GM19023 (cell line): ENCODE measurements around the gene MEIOB.

Source experiments
- ATAC-seq: cut with Tn5 transposase; IDR thresholded peaks from one replicate; pipeline ENCODE4 v1.9.1; 2021; ENCODE audit warnings: mild to moderate bottlenecking, moderate library complexity; ENCODE audit not compliant: unreplicated experiment

Gene MEIOB

DNA sequence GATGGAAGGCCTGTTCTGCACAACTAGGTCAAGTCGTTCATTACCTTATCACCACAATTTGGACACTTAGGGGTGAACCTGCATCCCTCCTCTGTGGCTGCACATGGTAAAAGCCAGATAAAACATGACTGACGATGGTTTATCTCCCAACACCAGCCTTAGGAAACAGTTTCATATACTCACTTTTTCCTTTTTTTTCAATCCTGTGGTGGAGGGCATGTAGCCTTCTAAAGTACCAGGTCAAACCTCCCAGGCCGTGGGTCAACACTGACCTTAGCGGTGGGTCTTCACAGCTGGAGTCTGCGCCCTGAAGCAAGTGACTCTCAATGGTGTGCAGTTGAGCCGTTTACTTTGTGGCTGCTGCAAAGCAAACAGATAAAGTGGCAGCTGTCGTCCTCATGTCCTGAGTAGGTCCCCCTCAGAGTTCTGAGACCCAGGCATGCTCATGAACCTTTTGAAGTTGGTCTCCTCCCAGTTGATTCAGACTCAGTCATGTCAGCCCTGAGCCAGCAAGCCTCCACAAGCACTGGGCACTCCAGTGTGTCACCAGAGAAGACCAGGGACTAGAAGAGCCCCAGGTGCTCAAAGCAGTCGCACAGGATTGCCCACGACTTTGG is 39.0 kb downstream of the MEIOB start:
- no peak for ATAC-seq

- ATAC-seq = no peak
These were observed 40.5 kb downstream of the MEIOB start for GRCh38 chr16:1831186-1832075.

- ATAC-seq = no peak
These were observed 41.8 kb downstream of the MEIOB start for GRCh38 chr16:1830213-1830612.

- no peak for ATAC-seq
These were observed 43.1 kb downstream of the MEIOB start for GRCh38 chr16:1828645-1829410.

DNA sequence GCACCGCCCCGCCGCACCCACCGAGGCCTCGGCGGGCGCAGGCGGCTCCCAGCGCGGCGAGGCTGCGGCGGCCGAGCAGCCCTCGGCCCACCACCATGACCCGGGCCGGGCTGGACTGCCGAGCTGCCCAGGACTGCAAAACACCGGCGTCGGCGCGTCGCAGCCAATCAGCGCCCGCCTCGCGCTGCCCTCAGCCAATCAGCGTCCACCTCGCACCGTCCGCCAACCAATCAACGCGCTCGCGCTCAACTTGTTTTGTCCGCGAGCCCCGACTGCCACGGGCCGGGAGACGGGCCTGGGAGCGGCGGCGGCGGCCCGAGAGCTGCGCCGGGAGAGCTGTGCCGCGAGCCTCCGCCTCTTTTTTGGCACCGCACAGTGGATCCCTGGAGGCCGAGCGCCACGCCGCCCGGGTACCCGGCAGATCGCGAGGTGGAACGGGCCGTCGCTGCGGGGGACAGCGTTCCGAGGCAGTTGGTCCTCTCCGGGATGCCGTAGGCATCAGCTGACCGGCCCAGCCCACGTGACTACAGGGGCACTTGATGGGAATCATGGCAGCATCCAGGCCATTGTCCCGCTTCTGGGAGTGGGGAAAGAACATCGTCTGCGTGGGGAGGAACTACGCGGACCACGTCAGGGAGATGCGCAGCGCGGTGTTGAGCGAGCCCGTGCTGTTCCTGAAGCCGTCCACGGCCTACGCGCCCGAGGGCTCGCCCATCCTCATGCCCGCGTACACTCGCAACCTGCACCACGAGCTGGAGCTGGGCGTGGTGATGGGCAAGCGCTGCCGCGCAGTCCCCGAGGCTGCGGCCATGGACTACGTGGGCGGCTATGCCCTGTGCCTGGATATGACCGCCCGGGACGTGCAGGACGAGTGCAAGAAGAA is 45.0 kb downstream of the MEIOB start, which contains the start of the genes FAHD1 and HAGH:
Gene FAHD1, plus strand, starts transcription at position 516 of the 883 bp plus-strand sequence. Its CDS starts 33 bp downstream, at position 549.
Gene HAGH, minus strand, starts transcription at position 135 of the 883 bp plus-strand sequence. Its CDS starts 38 bp downstream, at position 97.
- ATAC-seq = peak; percentile 89

- peak; percentile 47 for ATAC-seq
These were observed 45.9 kb downstream of the MEIOB start for GRCh38 chr16:1825864-1826690.

- ATAC-seq = no peak
These were observed 46.5 kb downstream of the MEIOB start for GRCh38 chr16:1825381-1825863.

DNA sequence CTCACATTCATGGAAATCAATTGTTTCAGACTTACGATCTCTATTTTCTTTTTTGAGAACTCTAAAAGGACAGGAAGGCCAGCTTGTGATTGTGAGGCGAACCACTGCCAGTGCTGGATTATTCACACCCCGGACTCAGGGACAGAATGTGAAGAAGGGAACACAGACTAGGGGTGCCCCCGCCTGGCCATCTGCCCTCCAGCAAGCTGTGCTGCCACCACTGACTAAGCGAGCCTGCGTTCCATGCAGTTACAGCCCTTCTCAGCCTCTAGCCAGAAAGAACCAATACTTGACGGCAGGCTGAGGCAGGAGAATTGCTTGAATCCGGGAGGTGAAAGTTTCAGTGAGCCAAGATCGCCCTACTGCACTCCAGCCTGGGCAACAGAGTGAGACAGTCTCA is 48.1 kb downstream of the MEIOB start:
- no peak for ATAC-seq

- no peak for ATAC-seq
These were observed 49.2 kb downstream of the MEIOB start for GRCh38 chr16:1822801-1823200.

DNA sequence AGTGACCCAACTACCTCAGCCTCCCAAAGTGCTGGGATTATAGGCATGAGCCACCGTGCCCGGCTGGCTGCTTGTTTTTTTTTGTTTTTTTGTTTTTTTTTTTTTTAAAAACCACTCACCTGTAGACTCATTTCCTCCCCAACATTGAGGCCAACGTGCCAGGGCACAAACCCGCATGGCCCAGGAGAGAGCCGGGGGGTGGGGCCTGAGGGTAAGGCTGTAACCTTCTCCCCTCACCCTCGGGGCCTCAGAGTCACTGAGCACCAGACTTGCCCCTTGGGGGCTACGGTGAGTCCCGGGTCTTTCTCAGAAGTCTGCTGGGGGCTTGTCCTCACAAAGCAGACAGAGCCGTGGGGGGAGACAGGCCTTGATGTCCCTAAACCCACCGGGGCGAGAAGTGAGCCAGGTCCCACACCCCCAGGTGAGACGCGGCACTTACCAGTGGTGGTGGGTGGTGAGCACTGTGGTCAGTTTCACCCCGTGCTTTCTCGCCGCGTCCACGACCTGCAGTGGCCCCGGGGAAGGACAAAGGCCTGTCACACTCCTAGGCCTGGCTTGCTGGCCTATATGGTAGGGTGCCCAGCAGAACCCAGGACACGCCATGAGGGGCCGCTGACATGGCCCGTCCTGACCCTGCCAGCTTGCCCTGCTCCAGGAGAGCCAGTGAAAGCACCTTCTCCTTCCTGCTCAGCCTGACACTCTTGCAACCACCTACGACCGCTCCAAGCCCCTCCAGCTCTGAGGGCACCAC is 49.9 kb downstream of the MEIOB start:
- no peak for ATAC-seq

DNA sequence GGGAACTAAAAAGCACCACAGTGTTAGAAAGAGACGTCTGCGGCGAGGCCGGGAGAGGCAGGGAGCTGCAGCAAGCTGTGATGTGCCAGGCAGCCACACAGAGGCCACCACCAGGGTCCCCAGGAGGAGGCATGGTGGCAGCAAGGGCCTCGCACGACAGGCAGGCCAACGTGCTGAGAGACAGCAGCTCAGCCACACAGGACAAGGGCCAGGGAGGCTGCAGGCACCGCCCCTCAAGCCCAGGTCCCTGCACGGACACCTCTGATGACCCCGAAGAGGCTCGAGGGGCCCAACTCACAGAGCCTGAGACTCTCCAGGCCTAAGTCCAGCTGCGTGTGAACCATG is 51.0 kb downstream of the MEIOB start:
- ATAC-seq = no peak

DNA sequence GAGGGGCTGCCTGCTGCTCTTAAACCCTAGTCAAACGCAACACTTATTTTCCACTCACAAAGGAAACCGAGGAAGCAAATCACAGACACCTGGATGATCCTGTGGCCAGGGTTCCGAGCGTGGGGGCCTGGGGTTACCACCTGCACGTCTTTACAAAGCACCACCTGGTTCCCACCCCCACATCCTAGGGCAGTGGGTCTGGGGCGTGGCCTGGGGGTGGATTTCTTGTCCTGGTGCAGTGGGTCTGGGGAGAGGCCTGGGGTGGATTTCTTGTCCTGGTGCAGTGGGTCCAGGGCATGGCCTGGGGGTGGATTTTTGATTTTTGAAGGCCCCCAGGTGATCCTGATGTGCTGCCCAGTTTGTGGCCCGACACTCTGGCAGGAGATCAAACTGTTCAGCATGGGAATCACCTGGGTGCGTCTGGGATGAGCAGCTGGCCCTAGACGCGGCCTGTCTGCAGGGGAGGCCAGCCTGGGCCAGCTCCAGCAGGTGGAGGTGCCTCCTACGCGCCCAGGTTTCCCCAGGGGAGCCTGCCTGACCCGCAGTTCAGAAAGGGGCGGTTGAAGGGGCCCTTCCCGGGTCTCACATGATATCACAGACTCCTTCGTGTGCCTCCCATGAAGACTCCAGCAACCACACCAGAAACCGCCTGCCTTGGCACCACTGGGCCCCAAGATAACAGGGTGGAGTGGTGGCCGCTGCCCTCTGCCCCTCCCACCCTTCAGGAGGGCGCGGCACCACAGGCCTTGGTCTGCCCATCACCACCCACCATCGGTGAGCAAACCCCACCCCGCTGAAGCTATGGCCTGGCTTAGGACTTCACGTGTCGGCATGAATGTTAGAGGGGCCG is 51.6 kb downstream of the MEIOB start:
- ATAC-seq = no peak

GRCh38 chr16:1819611-1820010 is 52.4 kb downstream of the MEIOB start:
- no peak for ATAC-seq

DNA sequence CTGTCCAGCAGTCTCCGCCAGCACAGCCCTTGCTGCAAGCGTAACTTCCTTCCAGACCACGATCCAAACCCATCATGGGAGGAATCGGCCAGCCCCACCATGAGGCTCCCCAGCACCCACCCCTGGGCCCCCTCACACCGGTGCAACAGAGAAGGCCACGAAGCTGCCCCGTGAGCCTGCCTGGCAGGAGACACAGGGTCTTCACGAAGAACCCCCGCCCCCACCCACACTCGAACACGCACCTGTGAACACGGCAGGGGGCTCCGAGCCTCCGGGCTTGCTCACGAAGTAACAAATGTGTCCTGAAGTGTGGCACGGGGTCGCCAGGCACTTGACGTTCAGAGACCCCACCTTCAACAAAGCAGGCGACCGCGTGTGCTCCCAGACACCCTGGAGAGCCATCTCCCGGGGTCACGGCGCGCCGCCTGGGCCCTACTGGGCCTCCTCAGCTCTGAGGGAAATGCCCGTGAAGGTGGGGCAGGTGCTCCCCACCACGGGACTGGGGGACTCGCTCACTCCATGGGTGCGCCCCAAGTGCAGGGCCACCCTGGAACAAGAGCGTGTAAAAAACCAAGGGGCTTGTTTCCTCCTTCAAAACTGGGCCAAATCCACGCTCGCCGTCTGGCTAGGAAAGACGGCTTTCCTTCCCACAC is 53.0 kb downstream of the MEIOB start:
- ATAC-seq = no peak

- no peak for ATAC-seq
These were observed 53.6 kb downstream of the MEIOB start for GRCh38 chr16:1818204-1818872.

DNA sequence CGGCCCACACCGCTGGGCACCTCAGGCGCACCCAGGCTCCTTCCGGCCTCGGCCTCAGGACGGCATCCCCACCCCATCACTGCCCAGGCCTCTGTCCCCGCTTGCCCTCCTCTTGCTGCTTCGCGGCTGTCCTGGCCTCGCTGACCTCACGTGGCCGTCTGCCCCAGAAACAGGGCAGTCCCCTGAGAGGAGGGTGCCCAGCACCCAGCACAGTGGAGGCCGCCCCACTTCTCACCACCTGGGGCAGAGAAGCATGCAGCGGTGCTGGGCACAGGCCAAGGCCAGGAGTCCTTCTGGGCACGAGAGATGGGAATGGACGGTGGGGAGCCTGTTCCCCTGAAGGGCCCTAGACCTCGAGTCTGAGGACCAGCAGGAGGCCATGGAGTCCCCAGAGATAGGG is 54.2 kb downstream of the MEIOB start:
- ATAC-seq = no peak

- no peak for ATAC-seq
These were observed 54.7 kb downstream of the MEIOB start for GRCh38 chr16:1817276-1817589.
